NB4 (cell line): ENCODE measurements around the gene TXNDC2.

Experiments used
- POLR2A ChIP-seq: IDR thresholded peaks from 2 replicates; pipeline ENCODE4 v1.6.1; 2011; ENCODE audit warnings: mild to moderate bottlenecking; ENCODE audit not compliant: insufficient read length; ENCODE audit errors: extremely low read depth
- TF ChIP-seq, protein P1 (sequence below): IDR thresholded peaks from one replicate; pipeline ENCODE4 v1.5.1; 2012; ENCODE audit warnings: low read depth, low read length
- TF ChIP-seq, protein P2 (sequence below): IDR thresholded peaks from 2 replicates; pipeline ENCODE4 v1.6.1; 2011; ENCODE audit warnings: low read depth, low read length

DNA sequence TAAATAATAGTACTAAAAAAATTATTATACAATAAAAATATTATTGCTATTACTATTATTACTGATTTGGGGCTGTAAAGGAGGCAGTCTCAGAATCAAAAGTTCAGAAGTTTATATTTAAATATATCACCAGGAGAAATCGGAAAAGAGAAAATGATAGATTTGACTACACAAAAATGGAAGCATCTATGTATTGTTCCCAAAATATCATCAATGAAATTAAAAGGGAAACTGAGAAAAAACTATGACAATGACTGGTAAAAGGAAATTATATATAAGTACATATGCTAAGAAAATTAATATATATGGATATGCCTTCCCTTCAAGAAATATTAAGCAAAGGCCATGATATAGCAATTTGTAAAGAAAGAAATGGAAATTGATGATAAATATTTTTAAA, 7.7 kb upstream of the TXNDC2 start:
- no peak for TF ChIP-seq POLR2A
- TF ChIP-seq, protein P1, sequence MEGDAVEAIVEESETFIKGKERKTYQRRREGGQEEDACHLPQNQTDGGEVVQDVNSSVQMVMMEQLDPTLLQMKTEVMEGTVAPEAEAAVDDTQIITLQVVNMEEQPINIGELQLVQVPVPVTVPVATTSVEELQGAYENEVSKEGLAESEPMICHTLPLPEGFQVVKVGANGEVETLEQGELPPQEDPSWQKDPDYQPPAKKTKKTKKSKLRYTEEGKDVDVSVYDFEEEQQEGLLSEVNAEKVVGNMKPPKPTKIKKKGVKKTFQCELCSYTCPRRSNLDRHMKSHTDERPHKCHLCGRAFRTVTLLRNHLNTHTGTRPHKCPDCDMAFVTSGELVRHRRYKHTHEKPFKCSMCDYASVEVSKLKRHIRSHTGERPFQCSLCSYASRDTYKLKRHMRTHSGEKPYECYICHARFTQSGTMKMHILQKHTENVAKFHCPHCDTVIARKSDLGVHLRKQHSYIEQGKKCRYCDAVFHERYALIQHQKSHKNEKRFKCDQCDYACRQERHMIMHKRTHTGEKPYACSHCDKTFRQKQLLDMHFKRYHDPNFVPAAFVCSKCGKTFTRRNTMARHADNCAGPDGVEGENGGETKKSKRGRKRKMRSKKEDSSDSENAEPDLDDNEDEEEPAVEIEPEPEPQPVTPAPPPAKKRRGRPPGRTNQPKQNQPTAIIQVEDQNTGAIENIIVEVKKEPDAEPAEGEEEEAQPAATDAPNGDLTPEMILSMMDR = no peak
- TF ChIP-seq, protein P2, sequence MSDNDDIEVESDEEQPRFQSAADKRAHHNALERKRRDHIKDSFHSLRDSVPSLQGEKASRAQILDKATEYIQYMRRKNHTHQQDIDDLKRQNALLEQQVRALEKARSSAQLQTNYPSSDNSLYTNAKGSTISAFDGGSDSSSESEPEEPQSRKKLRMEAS = no peak
